ENCODE results near the gene DUSP23.

DNA sequence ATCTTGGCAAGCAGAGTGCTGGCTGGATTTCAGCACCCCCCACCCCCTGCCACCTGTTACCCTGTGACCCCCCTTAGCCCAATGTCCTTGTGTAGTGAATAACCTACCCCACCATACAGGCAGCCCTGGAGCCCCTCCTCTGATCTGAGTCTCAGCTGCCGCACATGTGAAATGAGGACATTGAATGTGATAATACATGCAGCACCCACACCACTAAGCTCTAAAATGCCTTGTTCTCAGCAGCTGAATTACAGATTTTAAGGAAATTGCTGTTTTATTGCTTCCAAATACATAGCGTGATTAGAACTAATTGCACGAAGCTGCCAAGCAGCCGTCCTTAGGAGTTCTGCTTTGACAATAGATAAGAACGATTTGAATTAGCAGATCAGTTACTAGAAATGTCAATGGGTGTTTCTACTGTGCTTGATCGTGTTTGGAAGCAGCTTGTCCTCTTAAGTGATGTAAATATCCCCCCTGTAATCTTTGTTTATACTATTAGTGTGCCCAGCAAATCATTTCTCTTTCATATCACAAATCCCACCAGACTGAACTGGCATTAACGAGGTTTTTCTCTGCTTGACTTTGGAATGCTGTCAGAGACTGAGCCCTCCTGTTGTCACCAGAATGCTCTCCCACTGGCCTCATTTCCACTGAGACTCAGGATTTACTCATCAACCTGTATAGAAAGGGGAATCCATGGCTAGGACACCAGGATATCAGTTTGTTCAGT lies 50.8 kb downstream of the DUSP23 start:
- TF ChIP-seq, protein P1, sequence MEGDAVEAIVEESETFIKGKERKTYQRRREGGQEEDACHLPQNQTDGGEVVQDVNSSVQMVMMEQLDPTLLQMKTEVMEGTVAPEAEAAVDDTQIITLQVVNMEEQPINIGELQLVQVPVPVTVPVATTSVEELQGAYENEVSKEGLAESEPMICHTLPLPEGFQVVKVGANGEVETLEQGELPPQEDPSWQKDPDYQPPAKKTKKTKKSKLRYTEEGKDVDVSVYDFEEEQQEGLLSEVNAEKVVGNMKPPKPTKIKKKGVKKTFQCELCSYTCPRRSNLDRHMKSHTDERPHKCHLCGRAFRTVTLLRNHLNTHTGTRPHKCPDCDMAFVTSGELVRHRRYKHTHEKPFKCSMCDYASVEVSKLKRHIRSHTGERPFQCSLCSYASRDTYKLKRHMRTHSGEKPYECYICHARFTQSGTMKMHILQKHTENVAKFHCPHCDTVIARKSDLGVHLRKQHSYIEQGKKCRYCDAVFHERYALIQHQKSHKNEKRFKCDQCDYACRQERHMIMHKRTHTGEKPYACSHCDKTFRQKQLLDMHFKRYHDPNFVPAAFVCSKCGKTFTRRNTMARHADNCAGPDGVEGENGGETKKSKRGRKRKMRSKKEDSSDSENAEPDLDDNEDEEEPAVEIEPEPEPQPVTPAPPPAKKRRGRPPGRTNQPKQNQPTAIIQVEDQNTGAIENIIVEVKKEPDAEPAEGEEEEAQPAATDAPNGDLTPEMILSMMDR (IDR thresholded peaks at IDR 0.05): no peak
- no peak for TF ChIP-seq POLR2A (IDR thresholded peaks at IDR 0.05)

Data from Peyer's patch (tissue), 4 donors.